Ascending aorta (tissue), 2 donors: ENCODE measurements around the gene UBE2Q1. TPM values are rescaled to one million over a fixed set of nuclear protein-coding genes. Genes with fewer than 3 reads are reported as not detected.

Source experiments
- DNase-seq, 2 donors: peaks; one replicate each; pipeline ENCODE4 v3.0.0-alpha.2; 2019; ENCODE audit warnings: low spot score in 2 of 2
- H3K27ac ChIP-seq, 2 donors: fragments of 200-600 bp; sonication (generic); one replicate each; pipeline ENCODE4 v1.5.1; 2016 to 2017; ENCODE audit warnings: mild to moderate bottlenecking in 1 of 2
- H3K27me3 ChIP-seq: fragments of 200-600 bp; sonication (generic); one replicate; pipeline ENCODE4 v1.5.1; 2017
- H3K36me3 ChIP-seq, 2 donors: fragments of 200-600 bp; sonication (generic); one replicate each; pipeline ENCODE4 v1.5.1; 2016
- H3K4me1 ChIP-seq, 2 donors: fragments of 200-600 bp; sonication (generic); one replicate each; pipeline ENCODE4 v1.5.1; 2016 to 2017; ENCODE audit warnings: mild to moderate bottlenecking in 1 of 2
- H3K4me3 ChIP-seq, 2 donors: fragments of 200-600 bp; sonication (generic); one replicate each; pipeline ENCODE4 v1.5.1; 2016 to 2017; ENCODE audit warnings: mild to moderate bottlenecking in 1 of 2
- H3K9me3 ChIP-seq, 2 donors: fragments of 200-600 bp; sonication (generic); one replicate each; pipeline ENCODE4 v1.5.1; 2016
- intact Hi-C: fragments of 100-400 bp; cut with DNase I; formaldehyde crosslinking; loops from one replicate; pipeline ENCODE4 v1.15.1; 2023
- total RNA-seq: library from RNA; depleted of rRNA; stranded (reverse); fragments of >200 nt; gene quantifications from one replicate; pipeline ENCODE4 v1.1.0, GENCODE V29; 2016
- TF ChIP-seq, protein P1 (sequence below), 3 experiments: fragments of 200-600 bp in 2 of 3; fragments of 450-650 bp in 1 of 3; sonication (generic) in 2 of 3; IDR thresholded peaks; one replicate each; pipeline ENCODE4 v1.5.1; 2016 to 2019; ENCODE audit warnings: antibody characterized with exemption in 3 of 3, mild to moderate bottlenecking in 1 of 3, moderate library complexity in 1 of 3

The UBE2Q1 gene
- total RNA-seq, 1 donor from 2014 or later = 10.6 TPM

DNA sequence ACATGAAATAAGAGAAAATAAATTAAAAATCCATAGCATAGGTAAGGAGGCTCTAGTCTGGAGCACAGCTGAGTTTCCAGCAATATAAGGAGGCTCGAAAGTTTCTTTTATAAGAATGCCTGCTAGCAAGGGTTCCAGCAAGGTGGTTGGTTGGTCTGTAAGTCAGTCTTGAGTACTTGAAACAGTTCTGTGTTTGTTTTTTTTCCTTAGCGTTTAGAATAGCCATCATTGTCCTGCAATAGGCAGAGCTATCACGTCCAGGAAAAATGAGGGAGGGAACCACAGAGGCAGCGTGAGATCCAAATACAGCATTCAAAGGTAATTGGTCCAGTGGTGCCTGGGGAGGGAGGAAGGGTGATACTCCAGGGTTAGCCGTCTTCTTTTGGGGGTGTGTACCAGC, 8.4 kb downstream of the UBE2Q1 start:
- no peak overlapping the region for H3K27ac ChIP-seq
- intact Hi-C loops = no loop called here
- DNase-seq = no peak
- H3K4me1 ChIP-seq = no peaks in the 10 kb centered on the region
- H3K9me3 ChIP-seq = no peaks in the 10 kb centered on the region
- H3K27me3 ChIP-seq = no peaks in the 10 kb centered on the region
- TF ChIP-seq, protein P1, sequence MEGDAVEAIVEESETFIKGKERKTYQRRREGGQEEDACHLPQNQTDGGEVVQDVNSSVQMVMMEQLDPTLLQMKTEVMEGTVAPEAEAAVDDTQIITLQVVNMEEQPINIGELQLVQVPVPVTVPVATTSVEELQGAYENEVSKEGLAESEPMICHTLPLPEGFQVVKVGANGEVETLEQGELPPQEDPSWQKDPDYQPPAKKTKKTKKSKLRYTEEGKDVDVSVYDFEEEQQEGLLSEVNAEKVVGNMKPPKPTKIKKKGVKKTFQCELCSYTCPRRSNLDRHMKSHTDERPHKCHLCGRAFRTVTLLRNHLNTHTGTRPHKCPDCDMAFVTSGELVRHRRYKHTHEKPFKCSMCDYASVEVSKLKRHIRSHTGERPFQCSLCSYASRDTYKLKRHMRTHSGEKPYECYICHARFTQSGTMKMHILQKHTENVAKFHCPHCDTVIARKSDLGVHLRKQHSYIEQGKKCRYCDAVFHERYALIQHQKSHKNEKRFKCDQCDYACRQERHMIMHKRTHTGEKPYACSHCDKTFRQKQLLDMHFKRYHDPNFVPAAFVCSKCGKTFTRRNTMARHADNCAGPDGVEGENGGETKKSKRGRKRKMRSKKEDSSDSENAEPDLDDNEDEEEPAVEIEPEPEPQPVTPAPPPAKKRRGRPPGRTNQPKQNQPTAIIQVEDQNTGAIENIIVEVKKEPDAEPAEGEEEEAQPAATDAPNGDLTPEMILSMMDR (IDR thresholded peaks at IDR 0.05) = no peak
- no peak overlapping the region for H3K4me3 ChIP-seq
- peaks cover 60 to 61% of the 10 kb centered on the region in 2 donors for H3K36me3 ChIP-seq

DNA sequence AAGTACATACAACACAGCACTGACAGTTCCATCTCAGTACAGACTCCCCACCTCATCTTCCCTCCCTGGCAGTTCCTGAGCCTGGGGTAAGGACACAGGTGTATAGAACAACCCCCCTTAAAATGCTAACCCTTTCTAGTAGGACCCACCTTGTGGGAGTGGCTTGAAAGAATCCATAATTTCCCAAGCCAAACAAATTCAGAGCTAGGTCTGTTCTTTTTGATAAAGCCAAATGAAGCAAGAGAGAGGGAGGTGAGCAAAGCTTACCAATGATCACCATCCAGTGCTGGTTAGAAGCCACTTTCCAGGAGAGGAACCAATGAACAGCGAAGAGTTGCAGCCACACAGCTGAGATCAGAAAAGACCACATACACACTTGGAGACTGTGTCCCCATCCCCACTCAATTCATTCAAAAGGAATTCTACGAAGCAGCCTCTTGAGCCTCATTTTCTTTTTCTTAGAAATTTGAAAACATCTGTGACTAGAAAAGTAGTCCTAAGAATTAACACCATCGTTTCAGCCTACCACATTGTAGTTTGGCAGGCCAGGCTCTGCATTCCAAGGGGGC, 9.2 kb downstream of the UBE2Q1 start:
- TF ChIP-seq, protein P1 (IDR thresholded peaks at IDR 0.05) = no peak
- Histone ChIP-seq H3K27me3 (no peaks in the 10 kb centered on the region), H3K4me3 (no peak overlapping the region), H3K36me3 (peaks cover 52 to 53% of the 10 kb centered on the region in 2 donors), H3K27ac (no peak overlapping the region), H3K9me3 (no peaks in the 10 kb centered on the region), H3K4me1 (no peaks in the 10 kb centered on the region)
- DNase-seq = no peak
- intact Hi-C loops = loop anchor here (5.0 kb wide), 1 partner anchor 67 kb away; no protein-coding TSS in a partner anchor

DNA sequence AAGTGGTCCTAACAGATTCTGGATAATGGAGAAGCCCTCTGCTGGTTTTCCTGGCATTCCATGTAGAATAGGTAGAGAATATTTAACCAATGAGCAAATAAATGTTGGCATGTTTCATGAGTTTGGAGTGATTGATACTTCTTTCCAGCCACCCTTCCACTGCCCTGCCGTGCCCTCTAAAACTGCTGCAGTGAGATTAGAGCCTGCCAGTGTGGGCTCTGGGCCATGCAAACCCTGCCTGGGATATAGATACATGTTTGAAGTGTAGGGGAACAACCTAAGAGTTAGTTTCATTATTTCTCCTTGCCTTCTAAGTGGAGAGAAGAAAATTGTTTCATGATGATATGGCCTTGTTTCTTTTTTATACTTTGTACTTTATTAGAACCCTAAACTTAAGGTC, 10.4 kb downstream of the UBE2Q1 start:
- no peak for DNase-seq
- Histone ChIP-seq H3K27me3 (no peaks in the 10 kb centered on the region), H3K36me3 (peaks cover 41% of the 10 kb centered on the region in 2 donors), H3K9me3 (no peaks in the 10 kb centered on the region), H3K4me3 (no peak overlapping the region), H3K27ac (no peak overlapping the region), H3K4me1 (no peaks in the 10 kb centered on the region)
- intact Hi-C loops = loop anchor here (5.0 kb wide), 1 partner anchor 66 kb away; no protein-coding TSS in a partner anchor
- TF ChIP-seq, protein P1 (IDR thresholded peaks at IDR 0.05) = no peak

DNA sequence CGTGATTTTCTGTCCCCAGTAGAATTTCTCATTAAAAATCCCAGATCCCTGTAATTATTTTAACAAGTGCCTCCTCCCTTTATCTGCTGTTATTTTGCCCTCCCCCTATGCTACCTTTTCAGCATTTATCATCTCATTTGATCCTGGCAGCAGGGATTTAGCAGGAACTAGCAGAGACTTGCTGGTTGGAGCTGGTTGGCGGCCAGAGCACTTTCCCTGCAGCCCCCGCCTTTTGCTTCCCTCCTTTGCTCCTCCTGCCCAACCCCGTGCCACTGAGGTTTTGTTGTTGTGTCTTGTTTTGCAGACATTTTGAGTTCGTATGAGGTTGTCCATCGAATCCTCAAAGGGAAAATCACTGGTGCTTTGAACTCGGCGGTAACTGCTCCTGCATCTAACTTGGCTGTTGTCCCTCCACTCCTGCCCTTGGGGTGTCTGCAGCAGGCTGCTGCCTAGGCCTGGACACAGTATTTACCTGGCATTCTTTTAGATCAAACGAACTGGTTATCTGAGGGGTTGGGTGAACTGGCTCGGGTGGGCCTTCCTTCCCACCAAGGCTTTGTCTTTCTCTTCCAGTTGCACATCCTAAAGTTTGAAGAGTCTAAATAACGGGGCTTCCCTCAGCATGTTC, 11.2 kb downstream of the UBE2Q1 start:
- H3K27ac ChIP-seq = no peak overlapping the region
- H3K4me3 ChIP-seq = no peak overlapping the region
- intact Hi-C loops = loop anchor here (2.0 to 5.0 kb wide), 2 partner anchors 65 to 144 kb away; no protein-coding TSS in a partner anchor
- TF ChIP-seq, protein P1 (IDR thresholded peaks at IDR 0.05) = no peak
- no peak for DNase-seq
- no peaks in the 10 kb centered on the region for H3K27me3 ChIP-seq
- peaks cover 33% of the 10 kb centered on the region in 2 donors for H3K36me3 ChIP-seq
- no peaks in the 10 kb centered on the region for H3K4me1 ChIP-seq
- no peaks in the 10 kb centered on the region for H3K9me3 ChIP-seq

DNA sequence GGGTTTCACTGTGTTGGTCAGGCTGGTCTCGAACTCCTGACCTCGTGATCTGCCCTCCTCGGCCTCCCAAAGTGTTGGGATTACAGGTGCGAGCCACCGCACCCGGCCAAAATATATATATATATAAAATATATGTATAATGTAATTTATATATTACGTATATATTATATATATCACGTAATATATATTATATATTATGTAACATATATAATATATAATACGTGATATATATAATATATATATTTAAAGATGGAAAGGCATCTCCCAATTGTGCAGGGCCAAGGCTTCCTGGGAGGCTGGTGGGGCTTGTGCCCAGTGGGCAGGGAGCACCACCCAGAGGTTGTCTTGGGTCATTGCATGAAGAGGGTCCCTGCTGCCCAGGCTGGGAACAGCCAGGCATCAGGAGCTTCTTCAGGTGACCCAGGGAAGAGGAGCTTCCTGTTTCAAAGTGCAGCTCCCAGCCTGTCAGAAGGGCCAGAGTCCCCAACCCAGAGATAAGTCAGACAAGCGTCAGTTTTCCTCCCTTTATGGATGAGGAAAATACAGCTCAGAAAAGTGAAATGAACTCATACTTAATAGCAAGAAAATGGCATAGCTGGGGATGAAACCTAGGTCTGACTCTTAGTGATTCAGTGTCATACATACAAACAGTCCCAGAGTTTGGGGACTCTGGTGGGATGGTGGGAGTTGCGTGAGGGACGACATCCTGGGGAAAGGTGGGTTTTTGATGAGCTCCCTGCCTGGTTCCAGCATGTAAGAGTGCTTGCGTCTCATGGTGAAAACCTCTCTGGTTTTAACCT, 12.0 kb downstream of the UBE2Q1 start:
- no peaks in the 10 kb centered on the region for H3K9me3 ChIP-seq
- TF ChIP-seq, protein P1 (IDR thresholded peaks at IDR 0.05) = peak; percentile 49 to 64 (median 59)
- peaks cover 25% of the 10 kb centered on the region in 2 donors for H3K36me3 ChIP-seq
- intact Hi-C loops = loop anchor here (2.0 to 5.0 kb wide), 2 partner anchors 64 to 144 kb away; no protein-coding TSS in a partner anchor
- H3K27ac ChIP-seq = no peak overlapping the region
- no peak for DNase-seq
- no peaks in the 10 kb centered on the region for H3K4me1 ChIP-seq
- H3K27me3 ChIP-seq = no peaks in the 10 kb centered on the region
- no peak overlapping the region for H3K4me3 ChIP-seq
